ENCODE data around the gene FBXO31. TPM values are rescaled to one million over a fixed set of nuclear protein-coding genes. Genes with fewer than 3 reads are reported as not detected.
A peak's percentile ranks its signal among the peaks of the same experiment; 100 is the strongest.

FBXO31 gene
- total and polyA plus RNA-seq, 2 of the 13 experiments (the other 11 are each of a cell fraction or from before 2014, with no cell fraction given), result 92.4 to 101 TPM

GRCh38 chr16:87316923-87317749, 66.4 kb downstream of the FBXO31 start, which contains the start of gene C16orf95 (continued):
- TF ChIP-seq AFF4 (CRISPR knock-in tag; IDR thresholded peaks at IDR 0.05), result no peak; the same call in 1 of the 2 replicates
- peak; percentile 92; the same call in 1 of the 2 replicates for TF ChIP-seq PREB (CRISPR knock-in tag; IDR thresholded peaks at IDR 0.05)
- 0 out of 2 replicates have a peak, but pooled peaks have one; percentile 70 for TF ChIP-seq HOXA5 (CRISPR knock-in tag; IDR thresholded peaks at IDR 0.05)
- TF ChIP-seq HOXA3 (CRISPR knock-in tag; IDR thresholded peaks at IDR 0.05), result peak; percentile 55; the same call in 1 of the 2 replicates
- TF ChIP-seq MED13 (CRISPR knock-in tag; IDR thresholded peaks at IDR 0.05), result peak; percentile 61
- TF ChIP-seq ZBTB42 (CRISPR knock-in tag; IDR thresholded peaks at IDR 0.05), result peak; percentile 90
- TF ChIP-seq IRF1 (CRISPR knock-in tag; IDR thresholded peaks at IDR 0.05; ENCODE audit: low read depth), result peak; percentile 86; the same call in 1 of the 2 replicates
- TF ChIP-seq HNRNPUL1 (IDR thresholded peaks at IDR 0.05; ENCODE audit: low read depth, low read length), result peak; percentile 79; the same call in 1 of the 2 replicates
- no peak for TF ChIP-seq HNF1A (IDR thresholded peaks at IDR 0.05; ENCODE audit: low read depth)
- peak; percentile 70; the same call in 1 of the 2 replicates for TF ChIP-seq HNF1A (CRISPR knock-in tag; IDR thresholded peaks at IDR 0.05; ENCODE audit: borderline replicate concordance)
- TF ChIP-seq U2AF1 (optimal IDR thresholded peaks at IDR 0.05; ENCODE audit: low read depth, low read length), result peak; percentile 87
- 0 out of 2 replicates have a peak, but pooled peaks have one; percentile 16 for TF ChIP-seq TEF (CRISPR knock-in tag; IDR thresholded peaks at IDR 0.05)
- peak; percentile 99 for TF ChIP-seq ZNF329 (CRISPR knock-in tag; IDR thresholded peaks at IDR 0.05; ENCODE audit: low read depth)
- TF ChIP-seq MAFK (conservative IDR thresholded peaks at IDR 0.05 in 1 of 2, IDR thresholded peaks at IDR 0.05 in 1 of 2; ENCODE audit: low read length in 2 of 2), result no peak

All from HepG2 (cell line).